Midbrain (tissue), 1 donor: ENCODE results near the gene NOLC1.
A peak's percentile ranks its signal among the peaks of the same experiment; 100 is the strongest.

Source experiments
- DNase-seq: peaks from one replicate; lab custom pipeline; 2025; lab: John Stamatoyannopoulos, UW

The NOLC1 gene

DNA sequence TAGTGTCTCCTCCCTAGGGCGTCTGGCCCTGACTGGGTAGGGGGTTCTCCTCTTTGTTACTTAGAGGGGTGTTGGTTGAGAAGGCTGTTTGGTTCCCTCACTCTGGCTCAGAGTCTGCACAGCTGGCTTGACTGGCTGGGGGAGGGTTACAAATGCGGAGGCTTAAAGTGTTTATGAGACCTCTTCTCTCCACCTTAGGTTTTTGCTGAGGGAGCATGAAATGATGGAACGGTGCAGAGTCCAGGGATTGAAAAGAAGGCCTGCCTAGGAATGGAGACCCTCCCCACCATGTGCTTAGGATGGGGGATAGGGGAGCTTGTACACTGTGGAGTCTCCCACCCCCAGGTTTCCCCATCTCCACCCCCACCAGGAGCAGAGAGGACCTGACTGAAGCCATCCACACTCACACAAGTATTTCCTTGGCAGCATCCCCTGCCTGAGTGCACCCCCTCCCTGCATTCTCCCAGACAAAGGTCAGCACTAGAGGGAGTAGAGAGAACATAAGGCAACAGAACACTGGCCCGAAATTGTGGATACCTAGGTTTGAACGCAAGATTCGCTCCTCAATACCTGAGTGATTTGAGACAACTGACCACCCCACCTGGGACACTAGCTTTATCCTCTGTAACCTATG, 30.3 kb upstream of the NOLC1 start:
- DNase-seq: no peak

DNA sequence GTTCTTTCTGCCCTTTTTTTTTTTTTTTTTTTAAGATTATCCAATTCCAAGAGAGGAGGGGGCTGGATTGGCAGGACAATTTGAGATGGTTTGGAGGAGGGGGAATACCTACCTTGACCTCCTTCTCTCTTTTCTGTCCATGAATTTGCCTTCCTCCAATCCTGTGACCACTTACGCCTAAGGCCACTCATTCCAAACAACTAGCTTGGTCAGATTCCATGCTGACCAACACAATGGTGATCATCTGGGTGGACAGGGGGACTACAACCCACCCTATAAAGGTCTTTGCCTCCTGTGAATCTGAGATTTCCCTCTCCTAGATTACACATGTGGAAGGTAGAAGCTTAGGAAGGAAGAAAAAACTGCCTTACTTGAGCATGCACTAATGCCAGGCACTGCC, 29.7 kb upstream of the NOLC1 start:
- DNase-seq: no peak

DNA sequence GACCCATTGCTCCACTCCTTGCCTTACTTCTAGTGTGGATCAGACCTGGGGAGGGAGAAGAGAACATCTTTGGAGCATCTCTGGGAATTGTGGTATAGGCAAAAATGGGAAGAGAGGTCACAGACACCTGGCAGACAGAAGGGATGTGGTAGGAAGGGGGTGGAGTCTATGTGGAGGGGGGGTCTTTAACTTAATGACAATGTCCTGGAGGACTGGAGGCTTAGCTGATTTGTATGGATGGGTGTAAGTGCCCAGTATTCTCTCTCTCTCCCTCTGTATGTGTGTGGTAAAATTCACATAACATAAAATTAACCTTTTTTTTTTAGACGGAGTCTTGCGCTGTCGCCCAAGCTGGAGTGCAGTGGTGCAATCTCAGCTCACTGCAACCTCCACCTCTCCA, 29.0 kb upstream of the NOLC1 start:
- DNase-seq: no peak

DNA sequence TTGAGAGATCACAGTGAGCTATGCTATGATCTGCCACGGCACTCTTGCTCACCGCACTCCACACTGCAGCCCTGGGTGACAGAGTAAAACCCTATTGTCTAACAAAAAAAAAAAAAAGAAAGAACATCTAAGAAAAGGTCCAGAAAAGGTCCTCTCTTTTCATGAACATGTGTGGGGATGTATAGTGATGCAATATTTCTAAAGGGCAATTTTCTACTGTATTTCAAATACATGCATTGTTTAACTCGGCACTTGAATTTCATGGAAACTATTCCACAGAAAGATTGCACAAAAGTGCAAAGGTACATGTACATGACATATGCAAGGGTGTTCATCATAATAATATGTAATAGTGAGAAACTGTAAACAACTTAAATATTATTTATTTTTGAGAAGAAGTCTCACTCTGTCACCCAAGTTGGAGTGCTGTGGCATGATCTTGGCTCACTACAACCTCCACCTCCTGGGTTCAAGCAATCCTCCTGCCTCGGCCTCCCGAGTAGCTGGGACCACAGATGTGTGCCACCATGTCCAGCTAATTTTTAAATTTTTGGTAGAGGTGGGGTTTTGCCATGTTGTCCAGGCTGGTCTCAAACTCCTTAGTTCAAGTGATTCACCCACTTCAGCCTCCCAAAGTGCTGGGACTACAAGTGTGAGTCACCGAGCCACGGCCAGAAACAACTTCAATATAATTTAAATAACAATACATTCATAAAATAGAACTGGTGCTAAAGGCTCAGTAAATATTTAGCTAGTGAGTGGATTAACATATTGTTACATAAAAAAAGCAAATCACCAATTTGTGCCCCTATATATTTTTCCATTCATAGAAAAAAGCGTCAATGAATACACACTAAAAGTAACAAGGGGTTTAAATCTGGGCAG, 20.7 kb upstream of the NOLC1 start:
- DNase-seq: no peak

DNA sequence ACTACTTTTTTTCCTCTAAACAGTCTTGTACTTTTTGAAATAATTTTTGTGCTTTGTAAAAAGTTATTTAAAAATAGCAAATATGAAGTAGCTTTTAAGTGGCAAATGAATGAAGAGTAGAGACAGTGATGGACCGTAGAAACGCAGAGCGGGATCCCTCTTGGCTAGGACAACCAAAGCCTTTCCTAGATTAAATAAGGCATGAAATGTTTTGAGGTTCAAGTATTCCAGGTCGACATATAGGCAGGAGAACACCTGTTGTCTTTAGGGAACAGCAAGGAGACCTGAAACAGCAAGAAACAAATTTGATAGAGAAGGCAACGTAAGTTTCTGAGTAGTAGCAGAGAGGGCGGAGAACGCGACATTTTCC, 20.0 kb upstream of the NOLC1 start:
- DNase-seq: no peak

DNA sequence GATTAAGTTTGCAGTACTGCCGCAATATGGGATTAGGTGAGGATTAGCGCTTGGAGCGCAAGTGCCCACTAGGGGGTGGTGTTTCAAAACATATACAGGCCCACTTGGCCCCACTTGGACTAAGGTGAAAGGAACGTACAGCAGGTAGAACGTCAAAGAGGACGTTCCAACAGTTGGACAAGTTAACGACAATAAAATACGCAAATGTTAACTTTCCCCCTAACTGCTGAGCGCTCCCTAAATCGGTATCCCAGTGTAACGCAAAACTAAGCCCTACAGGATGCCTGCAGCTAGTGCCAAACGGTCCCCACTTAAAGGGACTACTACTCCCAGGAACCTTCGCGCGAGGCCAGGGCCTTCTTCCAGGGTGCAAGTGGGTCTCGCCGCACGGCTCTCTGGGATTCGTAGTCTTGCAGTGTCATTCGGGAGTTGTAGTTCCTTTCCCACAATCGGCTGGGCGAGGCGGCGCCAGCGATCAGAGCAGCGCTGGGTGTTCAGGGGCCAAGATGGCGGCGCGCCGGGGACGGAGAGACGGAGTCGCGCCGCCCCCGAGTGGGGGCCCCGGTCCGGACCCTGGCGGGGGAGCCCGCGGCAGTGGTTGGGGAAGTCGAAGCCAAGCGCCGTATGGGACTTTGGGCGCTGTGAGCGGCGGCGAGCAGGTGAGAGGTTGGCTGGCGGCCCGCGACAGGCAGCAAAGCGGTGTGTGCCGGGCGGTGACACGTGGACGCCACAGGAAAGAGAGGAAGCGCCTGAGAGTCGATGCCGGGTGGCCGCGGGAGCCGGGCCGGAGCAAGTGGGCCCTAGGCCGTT, 19.4 kb upstream of the NOLC1 start, which contains the start of gene PPRC1:
PPRC1 (plus strand) TSS at position 478 of the 810 bp plus-strand sequence; CDS start at position 507, 29 bp downstream.
- DNase-seq: peak; percentile 99

DNA sequence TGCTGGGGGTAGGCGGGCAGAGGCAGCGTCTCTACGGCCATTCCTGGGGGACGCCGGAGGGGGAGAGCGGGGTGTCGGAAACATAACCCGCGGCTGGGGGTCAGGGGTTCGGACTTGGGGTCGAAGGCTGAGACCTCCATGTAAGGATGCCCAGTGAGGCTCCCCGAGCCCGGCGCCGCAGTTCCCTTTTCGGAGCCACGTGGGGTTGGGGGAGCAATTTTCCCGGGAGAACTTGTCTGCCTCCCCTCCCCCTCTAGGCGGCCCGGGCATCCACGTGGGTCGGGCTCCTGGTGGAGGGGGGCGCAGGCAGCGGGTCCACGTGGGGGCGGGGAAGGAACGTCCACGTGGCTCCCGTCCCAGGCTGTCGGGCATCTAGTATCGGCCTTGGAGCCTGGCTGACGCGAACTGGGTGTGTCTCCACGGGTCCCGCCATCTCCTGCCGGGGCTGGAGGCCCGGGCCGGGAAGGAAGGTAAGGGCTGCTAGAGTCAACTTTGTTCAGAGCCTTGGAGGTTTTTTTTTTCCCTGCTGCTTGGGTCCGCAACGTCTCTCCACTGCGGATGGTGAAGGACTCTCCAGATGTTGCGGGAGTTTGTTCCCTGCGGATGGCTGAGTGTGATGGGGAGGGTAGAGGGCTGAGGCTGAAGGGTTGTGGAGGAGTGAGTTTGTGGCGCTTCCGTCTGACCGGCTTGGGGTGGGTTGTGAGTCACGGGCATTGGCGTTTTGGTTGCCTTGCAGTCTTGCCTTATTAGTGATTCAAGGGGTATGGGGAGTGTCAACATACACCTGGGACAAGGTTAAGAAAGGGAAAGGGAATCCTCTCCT, 18.6 kb upstream of the NOLC1 start:
- DNase-seq: peak; percentile 78

DNA sequence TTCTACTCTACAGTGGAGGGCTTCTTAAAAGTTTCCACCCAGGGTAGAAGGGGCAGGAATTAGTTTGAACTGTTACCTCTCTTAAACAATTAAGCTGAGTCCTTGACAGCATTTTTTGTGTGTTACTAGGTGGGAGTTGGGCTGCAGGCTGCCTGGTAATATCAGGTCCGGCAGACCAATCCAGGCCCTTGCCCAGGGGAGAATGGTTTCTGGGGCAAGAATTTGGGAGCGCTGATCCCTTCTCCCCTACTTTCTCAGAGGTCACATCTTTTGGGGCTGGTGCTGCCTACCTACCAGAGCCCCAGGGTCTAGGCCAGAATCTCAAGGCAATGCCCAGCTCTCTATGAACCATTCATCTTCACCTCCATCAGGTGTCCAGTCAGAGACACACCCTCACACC, 17.8 kb upstream of the NOLC1 start:
- DNase-seq: no peak

DNA sequence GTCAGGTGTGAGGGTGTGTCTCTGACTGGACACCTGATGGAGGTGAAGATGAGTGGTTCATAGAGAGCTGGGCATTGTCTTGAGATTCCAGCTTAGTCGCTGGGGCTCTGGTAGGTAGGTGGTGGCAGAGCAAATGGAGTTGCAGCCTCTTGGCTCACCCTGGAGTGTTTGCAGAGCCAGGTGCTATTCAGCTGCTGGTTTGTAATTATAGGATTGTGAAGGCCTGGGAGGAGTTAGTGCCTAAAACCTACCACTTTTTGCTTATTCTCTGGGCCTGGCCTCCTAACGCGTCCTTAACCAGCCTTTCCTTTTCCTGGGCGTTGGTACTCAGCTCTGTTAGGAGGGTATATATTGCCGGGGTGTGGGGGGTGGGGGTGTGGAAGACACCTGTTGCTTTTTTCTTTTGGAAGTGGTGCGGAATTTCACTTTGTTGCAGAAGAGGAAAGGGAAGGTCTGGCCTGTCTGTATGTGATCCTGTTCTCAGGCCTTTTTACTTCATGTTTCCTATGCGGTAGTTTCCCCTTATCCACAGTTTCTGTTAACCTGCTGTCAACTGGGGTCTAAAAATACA, 16.1 kb upstream of the NOLC1 start:
- DNase-seq: no peak

DNA sequence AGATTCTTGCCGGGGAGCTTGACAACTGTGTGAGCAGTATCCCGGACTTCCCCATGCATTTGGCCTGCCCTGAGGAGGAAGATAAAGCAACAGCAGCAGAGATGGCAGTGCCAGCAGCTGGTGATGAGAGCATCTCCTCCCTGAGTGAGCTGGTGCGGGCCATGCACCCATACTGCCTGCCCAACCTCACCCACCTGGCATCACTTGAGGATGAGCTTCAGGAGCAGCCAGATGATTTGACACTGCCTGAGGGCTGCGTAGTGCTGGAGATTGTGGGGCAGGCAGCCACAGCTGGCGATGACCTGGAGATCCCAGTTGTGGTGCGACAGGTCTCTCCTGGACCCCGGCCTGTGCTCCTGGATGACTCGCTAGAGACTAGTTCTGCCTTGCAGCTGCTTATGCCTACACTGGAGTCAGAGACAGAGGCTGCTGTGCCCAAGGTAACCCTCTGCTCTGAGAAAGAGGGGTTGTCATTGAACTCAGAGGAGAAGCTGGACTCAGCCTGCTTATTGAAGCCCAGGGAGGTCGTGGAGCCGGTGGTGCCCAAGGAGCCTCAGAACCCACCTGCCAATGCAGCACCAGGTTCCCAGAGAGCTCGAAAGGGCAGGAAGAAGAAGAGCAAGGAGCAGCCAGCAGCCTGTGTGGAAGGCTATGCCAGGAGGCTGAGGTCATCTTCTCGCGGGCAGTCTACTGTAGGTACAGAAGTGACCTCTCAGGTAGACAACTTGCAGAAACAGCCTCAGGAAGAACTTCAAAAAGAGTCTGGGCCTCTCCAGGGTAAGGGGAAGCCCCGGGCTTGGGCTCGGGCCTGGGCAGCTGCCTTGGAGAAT, 12.7 kb upstream of the NOLC1 start:
- DNase-seq: no peak

DNA sequence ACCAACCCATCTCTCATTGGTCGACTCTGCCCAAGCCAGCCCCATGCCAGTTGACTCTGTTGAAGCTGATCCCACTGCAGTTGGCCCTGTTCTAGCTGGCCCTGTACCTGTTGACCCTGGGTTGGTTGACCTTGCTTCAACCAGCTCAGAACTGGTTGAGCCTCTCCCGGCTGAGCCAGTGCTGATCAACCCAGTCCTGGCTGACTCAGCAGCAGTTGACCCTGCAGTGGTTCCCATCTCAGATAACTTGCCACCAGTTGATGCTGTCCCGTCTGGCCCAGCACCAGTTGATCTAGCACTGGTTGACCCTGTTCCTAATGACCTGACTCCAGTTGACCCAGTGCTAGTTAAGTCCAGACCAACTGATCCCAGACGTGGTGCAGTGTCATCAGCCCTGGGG, 12.0 kb upstream of the NOLC1 start:
- no peak for DNase-seq

DNA sequence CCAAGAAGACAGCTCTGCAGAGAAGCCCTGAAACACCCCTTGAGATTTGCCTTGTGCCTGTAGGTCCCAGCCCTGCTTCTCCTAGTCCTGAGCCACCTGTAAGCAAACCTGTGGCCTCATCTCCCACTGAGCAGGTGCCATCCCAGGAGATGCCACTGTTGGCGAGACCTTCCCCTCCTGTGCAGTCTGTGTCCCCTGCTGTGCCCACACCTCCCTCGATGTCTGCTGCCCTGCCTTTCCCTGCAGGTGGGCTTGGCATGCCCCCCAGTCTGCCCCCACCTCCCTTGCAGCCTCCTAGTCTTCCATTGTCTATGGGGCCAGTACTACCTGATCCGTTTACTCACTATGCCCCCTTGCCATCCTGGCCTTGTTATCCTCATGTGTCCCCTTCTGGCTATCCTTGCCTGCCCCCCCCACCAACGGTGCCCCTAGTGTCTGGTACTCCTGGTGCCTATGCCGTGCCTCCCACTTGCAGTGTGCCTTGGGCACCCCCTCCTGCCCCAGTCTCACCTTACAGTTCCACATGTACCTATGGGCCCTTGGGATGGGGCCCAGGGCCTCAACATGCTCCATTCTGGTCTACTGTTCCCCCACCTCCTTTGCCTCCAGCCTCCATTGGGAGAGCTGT, 11.2 kb upstream of the NOLC1 start:
- DNase-seq: no peak

DNA sequence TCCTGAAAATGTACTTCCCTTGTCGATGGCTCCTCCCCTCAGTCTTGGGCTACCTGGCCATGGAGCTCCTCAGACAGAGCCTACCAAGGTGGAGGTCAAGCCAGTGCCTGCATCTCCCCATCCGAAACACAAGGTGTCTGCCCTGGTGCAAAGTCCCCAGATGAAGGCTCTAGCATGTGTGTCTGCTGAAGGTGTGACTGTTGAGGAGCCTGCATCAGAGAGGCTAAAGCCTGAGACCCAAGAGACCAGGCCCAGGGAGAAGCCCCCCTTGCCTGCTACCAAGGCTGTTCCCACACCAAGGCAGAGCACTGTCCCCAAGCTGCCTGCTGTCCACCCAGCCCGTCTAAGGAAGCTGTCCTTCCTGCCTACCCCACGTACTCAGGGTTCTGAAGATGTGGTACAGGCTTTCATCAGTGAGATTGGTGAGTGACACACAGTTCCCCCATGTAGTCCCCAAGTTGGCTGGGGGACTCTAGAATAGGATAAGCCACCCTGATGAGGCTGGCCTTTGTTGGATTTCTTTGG, 10.5 kb upstream of the NOLC1 start:
- no peak for DNase-seq

DNA sequence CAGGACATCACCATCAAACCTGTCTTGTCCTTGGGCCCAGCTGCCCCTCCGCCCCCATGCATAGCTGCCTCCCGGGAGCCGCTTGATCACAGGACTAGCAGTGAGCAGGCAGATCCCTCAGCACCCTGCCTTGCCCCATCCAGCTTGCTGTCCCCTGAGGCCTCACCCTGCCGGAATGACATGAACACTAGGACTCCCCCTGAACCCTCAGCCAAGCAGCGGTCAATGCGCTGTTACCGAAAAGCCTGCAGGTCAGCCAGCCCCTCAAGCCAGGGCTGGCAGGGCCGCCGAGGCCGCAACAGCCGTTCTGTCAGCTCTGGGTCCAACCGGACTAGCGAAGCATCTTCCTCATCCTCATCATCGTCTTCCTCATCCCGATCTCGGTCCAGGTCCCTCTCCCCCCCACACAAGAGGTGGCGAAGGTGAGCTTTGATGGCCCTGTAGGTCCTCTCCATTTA, 5.2 kb upstream of the NOLC1 start:
- DNase-seq: no peak

DNA sequence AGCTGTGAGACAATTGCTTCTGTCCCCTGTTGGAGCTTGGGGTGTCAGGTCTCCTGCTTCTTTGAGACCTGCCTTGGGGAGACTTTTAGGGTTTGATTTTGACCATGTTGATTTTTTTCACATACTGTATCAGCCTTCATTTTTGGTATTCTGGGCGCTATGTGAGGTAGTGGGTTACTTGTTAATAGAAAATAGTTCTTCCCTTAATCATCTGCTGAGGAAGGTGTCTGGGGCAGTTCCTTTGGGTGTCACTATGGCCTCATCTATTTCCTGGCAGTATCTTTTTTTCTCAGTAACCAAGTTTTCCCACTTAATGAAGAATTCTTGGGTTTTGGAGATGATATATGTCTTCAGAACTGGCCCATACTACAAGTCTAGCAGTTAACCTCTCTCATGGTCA, 4.6 kb upstream of the NOLC1 start:
- no peak for DNase-seq

DNA sequence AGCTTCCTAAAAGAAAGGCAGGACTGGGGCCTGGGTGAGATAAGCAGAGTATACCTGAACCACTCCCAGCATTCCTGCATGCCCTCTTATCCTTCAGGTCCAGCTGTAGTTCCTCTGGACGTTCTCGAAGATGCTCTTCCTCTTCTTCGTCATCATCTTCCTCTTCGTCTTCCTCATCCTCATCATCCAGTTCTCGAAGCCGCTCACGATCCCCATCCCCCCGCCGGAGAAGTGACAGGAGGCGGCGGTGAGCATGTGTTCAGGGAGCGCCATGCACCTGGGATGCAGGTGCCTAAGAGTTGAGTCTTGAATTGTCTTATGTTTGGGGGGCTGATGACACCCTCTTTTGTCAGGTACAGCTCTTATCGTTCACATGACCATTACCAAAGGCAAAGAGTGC, 3.9 kb upstream of the NOLC1 start:
- no peak for DNase-seq

DNA sequence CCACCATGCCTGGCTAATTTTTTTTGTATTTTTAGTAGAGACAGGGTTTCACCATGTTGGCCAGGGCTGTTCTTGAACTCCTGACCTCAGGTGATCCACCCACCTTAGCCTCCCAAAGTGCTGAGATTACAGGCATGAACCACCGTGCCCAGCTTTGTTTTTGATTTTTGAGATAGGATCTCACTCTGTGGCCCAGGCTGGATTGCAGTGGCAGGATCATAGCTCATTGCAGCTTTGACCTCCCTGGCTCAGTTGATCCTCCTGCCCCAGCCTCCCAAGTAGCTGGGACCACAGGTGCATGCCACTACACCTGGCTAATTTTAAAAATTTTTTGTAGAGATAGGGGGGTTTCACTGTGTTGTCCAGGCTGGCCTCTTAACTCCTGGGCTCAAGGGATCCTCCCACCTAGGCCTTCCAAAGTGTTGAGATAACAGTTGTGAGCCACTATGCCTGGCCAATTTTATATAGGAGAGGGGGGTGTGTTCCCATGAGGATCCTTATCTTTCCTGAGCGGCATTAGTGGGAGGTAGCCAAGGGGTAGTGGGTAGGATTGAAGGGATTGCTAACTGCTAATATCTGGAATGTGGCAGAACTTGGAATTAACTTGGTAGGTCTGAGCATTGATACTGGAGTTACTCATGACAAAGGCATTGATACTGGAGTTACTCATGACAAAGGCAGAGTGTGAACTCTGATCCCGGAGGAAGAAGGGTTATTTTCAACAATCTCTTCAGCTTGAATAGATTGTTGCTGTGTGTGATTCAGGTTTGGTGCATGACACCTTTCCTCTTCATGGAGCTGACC, 1.0 kb upstream of the NOLC1 start:
- no peak for DNase-seq

DNA sequence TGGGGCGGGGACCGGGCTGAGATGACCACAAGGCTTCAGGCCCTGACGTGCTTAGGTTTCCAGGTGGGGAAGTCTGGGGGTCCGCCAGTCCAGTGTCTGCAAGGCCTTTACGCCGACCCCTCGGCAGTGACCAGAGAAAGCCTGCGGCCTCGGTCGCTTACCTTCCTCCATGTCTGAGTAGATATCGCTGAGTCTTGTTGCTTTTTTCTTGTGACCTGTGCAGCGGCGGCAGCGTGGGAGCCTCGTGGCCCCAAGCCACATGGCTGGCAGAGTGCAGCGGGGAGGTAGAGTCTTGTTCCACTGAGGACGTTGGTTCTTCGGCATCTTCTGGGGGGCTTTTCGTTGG, 329 bp downstream of the NOLC1 start:
- DNase-seq: no peak

DNA sequence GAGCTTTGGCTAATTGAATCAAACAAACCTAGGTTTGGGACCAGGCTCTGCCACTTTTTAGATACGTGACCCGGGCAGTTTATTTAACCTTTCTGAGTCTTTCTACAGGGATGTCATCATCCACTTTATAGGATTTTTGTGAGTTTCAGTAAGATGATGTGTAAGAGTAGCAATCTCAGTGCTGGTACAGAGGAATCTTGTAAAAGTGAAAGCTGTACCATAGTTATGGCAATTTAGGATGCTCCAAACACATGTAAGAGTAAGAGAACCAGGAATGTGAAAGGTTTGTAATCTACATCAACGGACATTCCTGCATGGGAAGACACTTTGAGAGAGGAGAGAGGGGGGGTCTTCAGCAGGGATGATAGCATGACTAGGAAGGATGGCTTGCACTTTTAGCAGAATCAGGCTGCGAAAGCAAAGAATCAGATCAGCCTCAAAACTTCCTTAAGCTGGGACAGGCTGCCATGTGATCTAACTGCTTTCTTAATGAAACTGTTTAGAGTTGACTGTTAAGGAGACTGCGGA, 968 bp downstream of the NOLC1 start:
- DNase-seq: no peak
